OCI-LY3 (cell line): ENCODE data around the gene MTFR1L.

Source experiments
- H2AFZ ChIP-seq: fragments of 200-600, 300-600 bp; shearing (Covaris generic); 2 replicates; pipeline ENCODE4 v1.6.0; 2014; ENCODE audit warnings: antibody characterized with exemption, low read depth, low read length
- H3K27ac ChIP-seq: fragments of 200-600, 300-600 bp; sonication (generic); 2 replicates; pipeline ENCODE4 v1.5.1; 2014; ENCODE audit warnings: mild to moderate bottlenecking, low read length, moderate library complexity, mixed read lengths
- H3K27me3 ChIP-seq: fragments of 200-600, 300-600 bp; sonication (generic); 2 replicates; pipeline ENCODE4 v1.6.1; 2014; ENCODE audit warnings: low read depth, low read length, mixed read lengths
- H3K36me3 ChIP-seq: fragments of 200-600, 300-600 bp; sonication (generic); replicated peaks from 2 replicates; pipeline ENCODE3; 2014; ENCODE audit warnings: low read depth, low read length, mixed read lengths
- H3K4me1 ChIP-seq: fragments of 300-600, 200-600 bp; sonication (generic); 2 replicates; pipeline ENCODE4 v1.6.1; 2014; ENCODE audit warnings: low read length, mixed read lengths
- H3K4me2 ChIP-seq: fragments of 200-600, 300-600 bp; sonication (generic); 2 replicates; pipeline ENCODE4 v1.6.1; 2014; ENCODE audit warnings: low read length, mixed read lengths
- H3K4me3 ChIP-seq: fragments of 300-600, 200-600 bp; sonication (generic); 2 replicates; pipeline ENCODE4 v1.5.1; 2014; ENCODE audit warnings: antibody characterized with exemption, mild to moderate bottlenecking, low read length, moderate library complexity
- H3K79me2 ChIP-seq: fragments of 300-600, 200-600 bp; shearing (Covaris generic); 2 replicates; pipeline ENCODE4 v1.6.1; 2014; ENCODE audit warnings: mild to moderate bottlenecking, low read length, mixed read lengths
- H3K9ac ChIP-seq: fragments of 300-600, 200-600 bp; shearing (Covaris generic); 2 replicates; pipeline ENCODE4 v1.6.0; 2014; ENCODE audit warnings: mild to moderate bottlenecking, low read length, moderate library complexity
- H3K9me3 ChIP-seq: fragments of 200-600, 300-600 bp; shearing (Covaris generic); 2 replicates; pipeline ENCODE4 v1.6.1; 2014; ENCODE audit warnings: low read length, mixed read lengths; ENCODE audit not compliant: insufficient read depth
- H4K20me1 ChIP-seq: fragments of 200-600, 300-600 bp; sonication (generic); 2 replicates; pipeline ENCODE4 v1.6.1; 2016; ENCODE audit warnings: low read length, mixed read lengths; ENCODE audit not compliant: insufficient read depth
- EZH2phosphoT487 ChIP-seq: fragments of 200-600 bp; shearing (Covaris generic); IDR thresholded peaks from 2 replicates; pipeline ENCODE4 v1.6.1; 2018; ENCODE audit warnings: antibody characterized with exemption, mixed run types, low read depth
- TF ChIP-seq, protein P1 (sequence below): fragments of 200-600, 300-600 bp; sonication (generic); IDR thresholded peaks from 2 replicates; pipeline ENCODE4 v1.5.1; 2014; ENCODE audit warnings: antibody characterized with exemption, low read length, low read depth

Gene MTFR1L

DNA sequence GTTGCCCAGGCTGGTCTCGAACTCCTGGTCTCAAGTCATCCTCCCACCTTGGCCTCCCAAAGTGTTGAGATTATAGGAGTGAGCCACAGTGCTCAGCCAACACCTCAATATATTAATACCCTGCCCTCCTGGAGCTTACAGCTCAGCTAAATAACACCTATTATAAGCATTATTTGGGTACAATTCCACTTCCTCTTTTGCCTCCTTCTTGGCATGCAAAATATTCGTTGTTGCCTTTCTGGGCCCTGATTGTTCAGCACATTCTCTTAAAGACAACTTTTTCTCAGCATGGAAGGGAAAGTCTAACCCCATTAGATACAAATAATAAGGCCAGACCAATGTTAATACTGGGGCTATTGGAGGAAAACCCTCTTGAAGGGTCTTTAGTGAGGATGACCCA, 53.0 kb downstream of the MTFR1L start:
- H3K27ac ChIP-seq = no peak overlapping the region
- H3K4me1 ChIP-seq = peaks cover 16% of the 10 kb centered on the region
- TF ChIP-seq, protein P1, sequence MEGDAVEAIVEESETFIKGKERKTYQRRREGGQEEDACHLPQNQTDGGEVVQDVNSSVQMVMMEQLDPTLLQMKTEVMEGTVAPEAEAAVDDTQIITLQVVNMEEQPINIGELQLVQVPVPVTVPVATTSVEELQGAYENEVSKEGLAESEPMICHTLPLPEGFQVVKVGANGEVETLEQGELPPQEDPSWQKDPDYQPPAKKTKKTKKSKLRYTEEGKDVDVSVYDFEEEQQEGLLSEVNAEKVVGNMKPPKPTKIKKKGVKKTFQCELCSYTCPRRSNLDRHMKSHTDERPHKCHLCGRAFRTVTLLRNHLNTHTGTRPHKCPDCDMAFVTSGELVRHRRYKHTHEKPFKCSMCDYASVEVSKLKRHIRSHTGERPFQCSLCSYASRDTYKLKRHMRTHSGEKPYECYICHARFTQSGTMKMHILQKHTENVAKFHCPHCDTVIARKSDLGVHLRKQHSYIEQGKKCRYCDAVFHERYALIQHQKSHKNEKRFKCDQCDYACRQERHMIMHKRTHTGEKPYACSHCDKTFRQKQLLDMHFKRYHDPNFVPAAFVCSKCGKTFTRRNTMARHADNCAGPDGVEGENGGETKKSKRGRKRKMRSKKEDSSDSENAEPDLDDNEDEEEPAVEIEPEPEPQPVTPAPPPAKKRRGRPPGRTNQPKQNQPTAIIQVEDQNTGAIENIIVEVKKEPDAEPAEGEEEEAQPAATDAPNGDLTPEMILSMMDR = no peak
- no peak for TF ChIP-seq EZH2phosphoT487
- H3K79me2 ChIP-seq = peaks cover 23% of the 10 kb centered on the region
- H3K27me3 ChIP-seq = no peaks in the 10 kb centered on the region
- H2AFZ ChIP-seq = no peak overlapping the region
- no peak overlapping the region for H3K9ac ChIP-seq
- no peaks in the 10 kb centered on the region for H3K36me3 ChIP-seq
- H3K9me3 ChIP-seq = no peaks in the 10 kb centered on the region
- H3K4me3 ChIP-seq = no peak overlapping the region
- no peaks in the 10 kb centered on the region for H4K20me1 ChIP-seq
- no peak overlapping the region for H3K4me2 ChIP-seq

DNA sequence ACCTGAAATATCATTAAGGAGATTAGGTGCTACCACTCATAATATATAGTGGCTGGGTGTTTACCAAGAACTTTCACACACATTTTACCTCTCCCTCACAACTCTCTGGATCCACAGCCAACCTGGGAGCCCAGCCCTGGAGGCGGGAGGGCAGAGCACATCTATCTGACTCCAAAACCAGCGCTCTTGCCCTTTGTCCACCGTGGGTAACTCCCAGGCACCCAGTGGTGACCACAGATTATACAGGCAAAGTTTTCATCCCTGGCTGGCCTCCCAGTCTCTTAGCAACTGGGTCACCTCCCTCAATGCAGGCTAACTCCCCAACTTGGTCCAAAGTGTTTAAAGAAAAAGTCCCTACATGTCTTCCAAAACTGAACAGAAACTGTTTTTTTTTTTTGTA, 53.4 kb downstream of the MTFR1L start:
- Histone ChIP-seq H3K79me2 (peaks cover 23% of the 10 kb centered on the region), H3K4me3 (no peak overlapping the region), H3K27ac (no peak overlapping the region), H3K36me3 (no peaks in the 10 kb centered on the region), H2AFZ (no peak overlapping the region), H3K9me3 (no peaks in the 10 kb centered on the region), H3K27me3 (no peaks in the 10 kb centered on the region), H3K9ac (no peak overlapping the region), H3K4me1 (peaks cover 16% of the 10 kb centered on the region), H3K4me2 (no peak overlapping the region), H4K20me1 (no peaks in the 10 kb centered on the region)
- TF ChIP-seq, protein P1 = no peak
- TF ChIP-seq EZH2phosphoT487 = no peak

DNA sequence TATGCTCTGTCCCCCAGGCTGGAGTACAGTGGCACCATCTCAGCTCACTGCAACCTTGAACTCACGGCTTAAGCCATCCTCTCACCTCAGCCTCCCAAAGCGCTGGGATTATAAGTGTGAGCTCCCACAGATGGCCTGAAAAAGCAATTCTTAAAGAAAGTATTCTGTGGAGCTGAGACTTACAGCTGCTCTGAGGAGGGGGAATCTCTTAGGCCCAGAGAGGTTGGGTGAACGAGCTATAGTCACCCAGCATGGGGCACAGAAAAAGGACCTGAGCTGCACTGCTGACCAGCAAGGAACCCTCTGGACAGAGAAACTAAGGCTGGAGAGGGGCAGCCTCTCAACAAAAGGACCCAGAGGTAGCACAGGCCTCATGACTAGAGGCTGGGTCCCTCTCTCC, 54.5 kb downstream of the MTFR1L start:
- no peaks in the 10 kb centered on the region for H3K36me3 ChIP-seq
- no peak overlapping the region for H3K27ac ChIP-seq
- peak overlapping the region; percentile 86 for H3K9ac ChIP-seq
- H4K20me1 ChIP-seq = no peaks in the 10 kb centered on the region
- peaks cover 16% of the 10 kb centered on the region for H3K4me1 ChIP-seq
- no peaks in the 10 kb centered on the region for H3K27me3 ChIP-seq
- H3K4me3 ChIP-seq = peak overlapping the region; percentile 91
- no peaks in the 10 kb centered on the region for H3K9me3 ChIP-seq
- H3K4me2 ChIP-seq = peak overlapping the region; percentile 87
- H3K79me2 ChIP-seq = peaks cover 23% of the 10 kb centered on the region
- TF ChIP-seq, protein P1 = no peak
- TF ChIP-seq EZH2phosphoT487 = no peak
- no peak overlapping the region for H2AFZ ChIP-seq

DNA sequence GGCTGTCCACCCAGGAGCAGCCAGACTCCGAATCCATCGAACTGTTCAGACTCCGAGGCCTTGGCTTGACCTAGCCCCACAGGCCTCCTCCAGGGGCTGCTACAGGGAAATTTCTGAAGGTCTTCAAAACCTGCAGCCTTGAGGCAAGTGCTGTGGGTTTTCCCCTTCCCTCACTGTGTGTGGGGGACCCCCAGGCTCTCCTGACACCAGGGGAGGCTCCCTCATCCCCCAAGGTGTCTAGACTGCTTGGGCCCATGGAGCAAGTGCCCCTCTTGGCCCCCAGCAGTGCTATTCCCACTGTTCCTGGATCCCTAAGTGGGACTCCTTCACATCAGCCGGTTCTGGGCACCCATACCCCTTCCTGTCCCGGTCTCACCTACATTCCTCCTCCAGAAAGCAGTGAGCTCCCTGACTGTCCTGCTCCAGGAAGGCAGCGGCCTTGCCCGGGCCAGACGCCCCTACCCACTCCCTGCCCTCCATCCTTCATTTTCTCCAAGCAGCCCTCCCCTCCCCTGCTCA, 54.9 kb downstream of the MTFR1L start:
- Histone ChIP-seq H3K9ac (peak overlapping the region; percentile 86), H4K20me1 (no peaks in the 10 kb centered on the region), H3K27ac (0 out of 2 replicates have a peak overlapping the region, but pooled peaks have one; percentile 19), H3K4me3 (peak overlapping the region; percentile 91), H3K79me2 (peaks cover 23% of the 10 kb centered on the region), H3K4me1 (peaks cover 16% of the 10 kb centered on the region), H3K9me3 (no peaks in the 10 kb centered on the region), H3K36me3 (no peaks in the 10 kb centered on the region), H2AFZ (0 out of 2 replicates have a peak overlapping the region, but pooled peaks have one; percentile 18), H3K27me3 (no peaks in the 10 kb centered on the region), H3K4me2 (peak overlapping the region; percentile 87)
- TF ChIP-seq EZH2phosphoT487 = no peak
- TF ChIP-seq, protein P1 = no peak
